H1 (cell line): ENCODE results near the gene UGT1A9. TPM values are rescaled to one million over a fixed set of nuclear protein-coding genes. Genes with fewer than 3 reads are reported as not detected.

Source experiments
- CTCF ChIA-PET: fragments of 300-600 bp; sonication (Branson Sonifier 250); formaldehyde crosslinking; loops from one replicate; lab custom pipeline; 2021; ENCODE audit not compliant: partially characterized antibody; lab: Charles Lee
- POLR2A ChIA-PET: fragments of 300-600 bp; sonication (Branson Sonifier 250); formaldehyde crosslinking; loops from one replicate; lab custom pipeline; 2021; ENCODE audit warnings: inconsistent platforms; ENCODE audit not compliant: partially characterized antibody; lab: Charles Lee
- DNase-seq, 2 experiments: peaks; one replicate each; pipeline versions ENCODE4 v3.0.0 to v3.0.0-alpha.2; 2010 to 2022; ENCODE audit warnings: low spot score in 2 of 2, low read depth in 1 of 2, mixed read lengths in 1 of 2
- FAIRE-seq: peaks from 2 replicates; lab custom pipeline; 2011; peaks lifted over from hg19 to GRCh38; lab: Jason Lieb, UNC
- H2AFZ ChIP-seq: 2 replicates; pipeline ENCODE4 v1.8.1; 2012; ENCODE audit warnings: low read length, inconsistent platforms
- H2AK5ac ChIP-seq: 2 replicates; pipeline ENCODE4 v1.6.1; 2013; ENCODE audit warnings: low read depth, low read length
- H2BK120ac ChIP-seq: replicated peaks from 2 replicates; pipeline ENCODE3; 2013; ENCODE audit warnings: low read depth, low read length, inconsistent platforms
- H2BK12ac ChIP-seq: 2 replicates; pipeline ENCODE4 v1.6.1; 2013; ENCODE audit warnings: low read depth, low read length
- H2BK15ac ChIP-seq: 2 replicates; pipeline ENCODE4 v1.6.1; 2013; ENCODE audit warnings: low read length
- H2BK20ac ChIP-seq: 2 replicates; pipeline ENCODE4 v1.6.1; 2013; ENCODE audit warnings: low read length
- H2BK5ac ChIP-seq: 2 replicates; pipeline ENCODE4 v1.6.1; 2013; ENCODE audit warnings: low read depth, low read length
- H3K14ac ChIP-seq: 2 replicates; pipeline ENCODE4 v1.6.1; 2013; ENCODE audit warnings: inconsistent platforms; ENCODE audit not compliant: insufficient read length
- H3K18ac ChIP-seq: 2 replicates; pipeline ENCODE4 v1.6.1; 2013; ENCODE audit warnings: low read length; ENCODE audit errors: extremely low read depth
- H3K23ac ChIP-seq: 2 replicates; pipeline ENCODE4 v1.6.1; 2013; ENCODE audit warnings: inconsistent platforms; ENCODE audit not compliant: insufficient read length
- H3K23me2 ChIP-seq: 2 replicates; pipeline ENCODE4 v1.6.1; 2013; ENCODE audit warnings: low read depth, low read length
- H3K27ac ChIP-seq: 2 replicates; pipeline ENCODE4 v1.6.1; 2011; ENCODE audit warnings: low read depth, low read length, inconsistent platforms
- H3K27me3 ChIP-seq, 4 experiments: replicated peaks in 1 of 4; 1 replicate in 1 of 4; 2 replicates in 3 of 4; pipeline versions ENCODE4 v1.6.1 to v1.8.1; 2011 to 2013; ENCODE audit warnings: low read length in 3 of 4, mild to moderate bottlenecking in 3 of 4, inconsistent platforms in 2 of 4, mixed read lengths in 2 of 4, moderate library complexity in 1 of 4; ENCODE audit not compliant: control insufficient read depth in 3 of 4, insufficient read depth in 3 of 4; ENCODE audit errors: extremely low read depth in 1 of 4
- H3K36me3 ChIP-seq, 4 experiments: 2 replicates each; pipeline versions ENCODE4 v1.6.1 to v1.8.1; 2011 to 2013; ENCODE audit warnings: mild to moderate bottlenecking in 4 of 4, low read length in 3 of 4, moderate library complexity in 2 of 4, control low read depth in 1 of 4, inconsistent platforms in 1 of 4; ENCODE audit not compliant: insufficient read depth in 4 of 4, control insufficient read depth in 2 of 4
- H3K4ac ChIP-seq: replicated peaks from 2 replicates; pipeline ENCODE3; 2013; ENCODE audit warnings: low read length, low read depth, mixed read lengths, inconsistent platforms; ENCODE audit not compliant: insufficient read length
- H3K4me1 ChIP-seq, 4 experiments: replicated peaks in 1 of 4; 1 replicate in 1 of 4; 2 replicates in 3 of 4; pipeline versions ENCODE4 v1.6.1 to v1.8.1; 2011 to 2013; ENCODE audit warnings: low read length in 3 of 4, inconsistent platforms in 2 of 4, mixed read lengths in 1 of 4; ENCODE audit not compliant: insufficient read depth in 4 of 4, control insufficient read depth in 3 of 4
- H3K4me2 ChIP-seq, 2 experiments: 2 replicates each; pipeline versions ENCODE4 v1.6.1 to v1.8.1; 2011 to 2013; ENCODE audit warnings: low read depth in 2 of 2, low read length in 2 of 2, control low read depth in 1 of 2, inconsistent platforms in 1 of 2, mild to moderate bottlenecking in 1 of 2; ENCODE audit not compliant: insufficient read depth in 1 of 2
- H3K4me3 ChIP-seq, 4 experiments: fragments of 200-600, 300-600 bp in 1 of 4; sonication (generic), shearing (Covaris generic), sonication (Bioruptor Twin) in 1 of 4; 2 replicates each; pipeline versions ENCODE4 v1.5.1 to v1.8.1; 2011 to 2016; ENCODE audit warnings: low read length in 4 of 4, low read depth in 3 of 4, control low read depth in 2 of 4, inconsistent platforms in 2 of 4, mild to moderate bottlenecking in 2 of 4, mixed read lengths in 1 of 4, moderate library complexity in 1 of 4; ENCODE audit not compliant: insufficient read depth in 2 of 4; ENCODE audit errors: extremely low read depth in 1 of 4
- H3K56ac ChIP-seq: replicated peaks from 2 replicates; pipeline ENCODE3; 2013; ENCODE audit warnings: low read depth, mild to moderate bottlenecking, mixed read lengths, low read length, inconsistent platforms; ENCODE audit not compliant: insufficient read length
- H3K79me1 ChIP-seq: 2 replicates; pipeline ENCODE4 v1.6.1; 2013; ENCODE audit warnings: low read depth, low read length, control low read depth
- H3K79me2 ChIP-seq, 2 experiments: 2 replicates each; pipeline versions ENCODE4 v1.6.1 to v1.8.1; 2012 to 2013; ENCODE audit warnings: low read length in 2 of 2, mild to moderate bottlenecking in 2 of 2, inconsistent platforms in 1 of 2; ENCODE audit not compliant: insufficient read depth in 2 of 2, control insufficient read depth in 1 of 2
- H3K9ac ChIP-seq, 4 experiments: replicated peaks in 1 of 4; 1 replicate in 1 of 4; 2 replicates in 3 of 4; pipeline versions ENCODE4 v1.6.1 to v1.8.1; 2011 to 2013; ENCODE audit warnings: low read depth in 3 of 4, low read length in 3 of 4, control low read depth in 2 of 4, mild to moderate bottlenecking in 2 of 4, moderate library complexity in 2 of 4, inconsistent platforms in 1 of 4; ENCODE audit errors: extremely low read depth in 1 of 4
- H3K9me3 ChIP-seq, 2 experiments: 2 replicates each; pipeline versions ENCODE4 v1.6.1 to v1.8.1; 2012 to 2013; ENCODE audit warnings: mild to moderate bottlenecking in 2 of 2, moderate library complexity in 2 of 2, control low read depth in 1 of 2, inconsistent platforms in 1 of 2, low read depth in 1 of 2, low read length in 1 of 2, mixed read lengths in 1 of 2; ENCODE audit not compliant: insufficient read depth in 2 of 2
- H4K20me1 ChIP-seq, 2 experiments: replicated peaks in 1 of 2; 2 replicates each; pipeline versions ENCODE3 to v1.8.1; 2011 to 2013; ENCODE audit warnings: inconsistent platforms in 2 of 2, low read length in 2 of 2, mild to moderate bottlenecking in 1 of 2; ENCODE audit not compliant: insufficient read depth in 2 of 2, control insufficient read depth in 1 of 2
- H4K5ac ChIP-seq: 2 replicates; pipeline ENCODE4 v1.6.1; 2013; ENCODE audit warnings: low read length, low read depth, mixed read lengths, inconsistent platforms; ENCODE audit not compliant: insufficient read length
- H4K8ac ChIP-seq: 2 replicates; pipeline ENCODE4 v1.8.0; 2013; ENCODE audit warnings: mild to moderate bottlenecking, moderate library complexity, low read length, inconsistent platforms; ENCODE audit not compliant: insufficient read depth; ENCODE audit errors: extremely low read depth
- H4K91ac ChIP-seq: replicated peaks from 2 replicates; pipeline ENCODE3; 2013; ENCODE audit warnings: low read length, mixed read lengths, inconsistent platforms; ENCODE audit not compliant: insufficient read length
- ASH2L ChIP-seq: fragments of 200-600, 300-600 bp; sonication (generic); IDR thresholded peaks from one replicate; pipeline ENCODE4 v1.7.1; 2017; ENCODE audit warnings: low read length
- CBX5 ChIP-seq: fragments of 300-800, 300-1000 bp; sonication (generic); IDR thresholded peaks from 2 replicates; pipeline ENCODE4 v1.7.1; 2016; ENCODE audit warnings: antibody characterized with exemption, low read length, low read depth
- GTF2F1 ChIP-seq: IDR thresholded peaks from 2 replicates; pipeline ENCODE4 v1.6.1; 2012; ENCODE audit warnings: low read depth, low read length, improper control_type of control experiment, borderline replicate concordance
- HDAC2 ChIP-seq, 2 experiments: fragments of 300-600 bp in 1 of 2; sonication (generic) in 1 of 2; IDR thresholded peaks; 2 replicates each; pipeline ENCODE4 v1.6.1; 2011 to 2012; ENCODE audit warnings: low read depth in 2 of 2, low read length in 2 of 2, mild to moderate bottlenecking in 2 of 2, moderate library complexity in 2 of 2, borderline replicate concordance in 1 of 2, inconsistent platforms in 1 of 2
- JUND ChIP-seq: IDR thresholded peaks from 2 replicates; pipeline ENCODE4 v1.6.1; 2011; ENCODE audit warnings: mild to moderate bottlenecking, improper control_type of control experiment, low read length
- KDM1A ChIP-seq: fragments of 200-600, 300-600 bp; sonication (generic); IDR thresholded peaks from 2 replicates; pipeline ENCODE4 v1.7.1; 2016; ENCODE audit warnings: mild to moderate bottlenecking, low read length, borderline replicate concordance
- KDM4A ChIP-seq: IDR thresholded peaks from one replicate; pipeline ENCODE4 v1.7.1; 2012; ENCODE audit warnings: low read depth, mild to moderate bottlenecking, moderate library complexity, low read length, inconsistent platforms; ENCODE audit not compliant: severe bottlenecking
- NANOG ChIP-seq: IDR thresholded peaks from 2 replicates; pipeline ENCODE4 v1.6.1; 2011; ENCODE audit warnings: low read length, low read depth, mild to moderate bottlenecking, inconsistent platforms; ENCODE audit not compliant: insufficient read depth, poor library complexity, severe bottlenecking
- NRF1 ChIP-seq: IDR thresholded peaks from 2 replicates; pipeline ENCODE4 v1.6.1; 2011; ENCODE audit warnings: mild to moderate bottlenecking, low read depth, low read length, improper control_type of control experiment
- SP1 ChIP-seq: IDR thresholded peaks from 2 replicates; pipeline ENCODE4 v1.6.1; 2011; ENCODE audit warnings: low read depth, low read length
- SP4 ChIP-seq: IDR thresholded peaks from 2 replicates; pipeline ENCODE4 v1.6.1; 2012; ENCODE audit warnings: low read length, inconsistent platforms
- TAF1 ChIP-seq: IDR thresholded peaks from 2 replicates; pipeline ENCODE4 v1.6.1; 2011; ENCODE audit warnings: mild to moderate bottlenecking, low read depth, low read length
- TEAD4 ChIP-seq: IDR thresholded peaks from 2 replicates; pipeline ENCODE4 v1.6.1; 2012; ENCODE audit warnings: low read depth, low read length, inconsistent platforms, mixed read lengths
- WGBS, 2 experiments: shearing (Covaris generic) in 1 of 2; methylation state at CpG; one replicate each; pipeline versions ENCODE4 v1.1.6 to v1.1.7; 2013 to 2015; ENCODE audit warnings: low lambda C conversion rate in 2 of 2, mixed read lengths in 2 of 2, inconsistent platforms in 1 of 2, low coverage in 1 of 2, missing lambda C conversion rate in 1 of 2; ENCODE audit not compliant: insufficient replicate concordance in 2 of 2, insufficient coverage in 1 of 2, insufficient read length in 1 of 2; ENCODE audit errors: extremely low coverage in 1 of 2, missing lambda C conversion rate in 1 of 2; 5-methylcytosine and 5-hydroxymethylcytosine counted together
- polyA plus RNA-seq, 7 experiments: library from polyadenylated mRNA; depleted of rRNA in 3 of 7; stranded (reverse) in 5 of 7; unstranded in 2 of 7; fragments of >200 nt in 5 of 7; fragments of 200-250 nt in 2 of 7; gene quantifications; 1 replicate in 5 of 7; 2 replicates in 1 of 7; 4 replicates in 1 of 7; pipeline versions ENCODE4 v1.2.1 to v1.2.3, GENCODE V29; 2011 to 2013; ENCODE audit warnings: missing spikeins in 2 of 7, mixed read lengths in 2 of 7
- total RNA-seq: library from RNA; stranded (reverse); fragmentation: NEBNext Ultra II Directional; extraction: Animal tissue kit (Norgen Biotek cat#: 25700); gene quantifications from 2 replicates; pipeline ENCODE4 v1.2.1, GENCODE V29; 2021

The UGT1A9 gene
- total and polyA plus RNA-seq, 2 of the 8 experiments (the other 6 are each of a cell fraction or from before 2014, with no cell fraction given), result not detected

GRCh38 chr2:233761040-233761769 lies 89.5 kb downstream of the UGT1A9 start:
- Histone ChIP-seq H2BK12ac (no peak overlapping the region), H2BK15ac (no peak overlapping the region), H3K14ac (no peak overlapping the region), H3K4ac (no peak overlapping the region), H2BK20ac (no peak overlapping the region), H4K91ac (no peak overlapping the region), H3K18ac (no peak overlapping the region), H2BK120ac (no peak overlapping the region), H4K8ac (no peak overlapping the region), H3K23me2 (no peaks in the 10 kb centered on the region), H3K27me3 (no peaks in the 10 kb centered on the region), H3K27ac (no peak overlapping the region), H3K4me2 (no peak overlapping the region), H2AFZ (no peak overlapping the region), H3K9me3 (no peaks in the 10 kb centered on the region; a peak in 1 of 4 replicates), H4K20me1 (no peaks in the 10 kb centered on the region), H3K23ac (no peak overlapping the region), H3K79me1 (no peaks in the 10 kb centered on the region), H4K5ac (no peak overlapping the region), H2AK5ac (no peak overlapping the region), H3K56ac (no peak overlapping the region), H3K4me1 (no peaks in the 10 kb centered on the region), H3K36me3 (no peaks in the 10 kb centered on the region), H3K9ac (no peak overlapping the region), H3K4me3 (no peak overlapping the region), H2BK5ac (no peak overlapping the region), H3K79me2 (no peaks in the 10 kb centered on the region)
- CTCF ChIA-PET, result interaction anchor here (1.4 kb wide), 1 partner anchor 10 kb away, joined by 4 read pairs; no protein-coding TSS in a partner anchor
- no peak for FAIRE-seq
- WGBS, 2 experiments, result 89% methylated on average over 4 of the region's 4 CpGs; no CpG with 5 or more reads in 1 of the 2 experiments
- DNase-seq, result no peak
- POLR2A ChIA-PET, result no interaction called here
- TF ChIP-seq KDM1A, result no peak
- no peak for TF ChIP-seq GTF2F1
- no peak for TF ChIP-seq SP1
- no peak for TF ChIP-seq NANOG
- no peak for TF ChIP-seq ASH2L
- TF ChIP-seq TAF1, result no peak
- TF ChIP-seq CBX5, result no peak
- TF ChIP-seq TEAD4, result no peak
- no peak for TF ChIP-seq KDM4A
- TF ChIP-seq NRF1, result no peak
- TF ChIP-seq JUND, result no peak
- no peak for TF ChIP-seq HDAC2 (IDR thresholded peaks at IDR 0.05; ENCODE audit: borderline replicate concordance in 1 of 2, low read depth in 2 of 2, low read length in 2 of 2)
- no peak for TF ChIP-seq SP4
